Esophagus squamous epithelium (tissue), 5 donors: ENCODE data around the gene PSMG1. TPM values are rescaled to one million over a fixed set of nuclear protein-coding genes. Genes with fewer than 3 reads are reported as not detected.

ENCODE experiments used
- DNase-seq: peaks from one replicate; lab custom pipeline; 2025; lab: John Stamatoyannopoulos, UW
- H3K27ac ChIP-seq, 4 donors: fragments of 200-600 bp; sonication (generic); one replicate each; pipeline ENCODE4 v1.5.1; 2016 to 2019; ENCODE audit warnings: mild to moderate bottlenecking in 1 of 4
- H3K27me3 ChIP-seq, 4 donors: fragments of 200-600 bp; sonication (generic); 1 replicate in 3 of 4; 2 replicates in 1 of 4; pipeline versions ENCODE4 v1.5.1 to v1.6.0; 2017 to 2021; ENCODE audit warnings: antibody characterized with exemption in 1 of 4
- H3K36me3 ChIP-seq, 3 donors: fragments of 200-600 bp; sonication (generic); one replicate each; pipeline ENCODE4 v1.5.1; 2016 to 2019
- H3K4me1 ChIP-seq, 3 donors: fragments of 200-600 bp; sonication (generic); one replicate each; pipeline ENCODE4 v1.5.1; 2017 to 2019
- H3K4me3 ChIP-seq, 4 donors: fragments of 200-600 bp; sonication (generic); 1 replicate in 3 of 4; 2 replicates in 1 of 4; pipeline ENCODE4 v1.5.1; 2016 to 2019; ENCODE audit warnings: mild to moderate bottlenecking in 2 of 4, moderate library complexity in 1 of 4
- H3K9me3 ChIP-seq, 3 donors: fragments of 200-600 bp; sonication (generic); one replicate each; pipeline ENCODE4 v1.5.1; 2016 to 2019
- CTCF ChIP-seq, 6 experiments: fragments of 450-650 bp in 4 of 6; fragments of 200-600 bp in 2 of 6; sonication (generic) in 2 of 6; IDR thresholded peaks; one replicate each; pipeline ENCODE4 v1.5.1; 2016 to 2019; ENCODE audit warnings: antibody characterized with exemption in 6 of 6, mild to moderate bottlenecking in 4 of 6, moderate library complexity in 4 of 6
- POLR2A ChIP-seq, 4 donors: fragments of 450-650 bp; IDR thresholded peaks; one replicate each; pipeline ENCODE4 v1.6.1; 2017; ENCODE audit warnings: antibody characterized with exemption in 4 of 4, mild to moderate bottlenecking in 4 of 4, moderate library complexity in 3 of 4
- WGBS, 2 donors: methylation state at CpG; one replicate each; pipeline ENCODE4 v1.1.5; 2018; 5-methylcytosine and 5-hydroxymethylcytosine counted together
- intact Hi-C: fragments of 100-400 bp; cut with DNase I; formaldehyde crosslinking; loops from one replicate; pipeline ENCODE4 v1.15.0; 2022
- total RNA-seq, 4 donors: library from RNA; depleted of rRNA; stranded (reverse); fragments of >200 nt; gene quantifications; one replicate each; pipeline ENCODE4 v1.1.0, GENCODE V29; 2016
- donor health status: DM: yes; HTN: yes; CAD: no.

PSMG1 gene
- total RNA-seq, 4 donors from 2014 or later, result 33.8 to 56.5 (median 45.8) TPM

DNA sequence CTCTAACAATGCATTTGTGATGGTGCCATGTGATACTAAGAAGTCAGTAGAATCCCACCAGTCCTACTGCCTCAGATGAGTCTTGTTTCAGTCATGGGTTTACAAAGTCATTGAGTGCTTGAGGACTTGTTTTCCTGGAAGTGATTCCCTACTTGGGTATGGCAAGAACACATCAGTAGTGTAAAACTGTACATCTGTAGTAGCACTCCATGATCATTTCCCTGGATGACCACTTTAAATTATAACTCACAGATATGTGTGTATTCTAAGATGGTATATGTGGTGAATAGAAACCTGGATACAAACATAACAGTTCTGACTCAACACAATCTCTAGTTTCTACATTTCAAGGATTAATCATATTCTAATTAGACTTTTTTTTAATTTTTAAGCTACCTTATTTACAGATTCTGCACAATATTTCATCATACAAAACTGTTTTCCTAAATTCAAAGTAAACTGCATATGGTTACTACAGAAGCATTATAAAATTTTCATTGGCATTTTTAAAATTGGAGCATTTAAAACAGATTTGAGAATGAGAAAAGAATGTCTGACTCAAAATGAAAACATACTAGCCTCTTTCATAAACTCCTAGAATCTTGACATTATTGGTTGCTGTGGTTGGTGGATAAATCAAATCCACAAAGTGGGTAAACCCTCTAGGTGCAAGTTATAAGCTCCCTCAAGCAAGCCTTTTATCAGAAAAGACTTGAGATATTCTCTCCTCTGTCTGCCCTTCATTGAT lies 6.8 kb upstream of the PSMG1 start:
- Histone ChIP-seq H3K4me1 (peaks cover 4 to 26% (median 7%) of the 10 kb centered on the region in 3 donors), H3K36me3 (peaks cover 0 to 19% (median 0%) of the 10 kb centered on the region in 3 donors), H3K27ac (no peak overlapping the region), H3K4me3 (no peak overlapping the region), H3K27me3 (no peaks in the 10 kb centered on the region), H3K9me3 (no peaks in the 10 kb centered on the region)
- no peak for DNase-seq
- intact Hi-C loops, result no loop called here
- no peak for TF ChIP-seq POLR2A (IDR thresholded peaks at IDR 0.05)
- TF ChIP-seq CTCF (IDR thresholded peaks at IDR 0.05), result no peak

- intact Hi-C loops, result no loop called here
- 48 to 52% methylated on average over 2 of the region's 2 CpGs for WGBS, 2 donors
- no peak overlapping the region for H3K27ac ChIP-seq
- TF ChIP-seq POLR2A (IDR thresholded peaks at IDR 0.05) (no peak), CTCF (IDR thresholded peaks at IDR 0.05) (no peak)
- no peaks in the 10 kb centered on the region for H3K27me3 ChIP-seq
- H3K4me1 ChIP-seq, result peaks cover 7 to 37% (median 12%) of the 10 kb centered on the region in 3 donors
- H3K4me3 ChIP-seq, result no peak overlapping the region
- H3K9me3 ChIP-seq, result no peaks in the 10 kb centered on the region
- no peak for DNase-seq
- H3K36me3 ChIP-seq, result peaks cover 0 to 5% (median 0%) of the 10 kb centered on the region in 3 donors
These were observed 5.4 kb upstream of the PSMG1 start for GRCh38 chr21:39188521-39189139.

DNA sequence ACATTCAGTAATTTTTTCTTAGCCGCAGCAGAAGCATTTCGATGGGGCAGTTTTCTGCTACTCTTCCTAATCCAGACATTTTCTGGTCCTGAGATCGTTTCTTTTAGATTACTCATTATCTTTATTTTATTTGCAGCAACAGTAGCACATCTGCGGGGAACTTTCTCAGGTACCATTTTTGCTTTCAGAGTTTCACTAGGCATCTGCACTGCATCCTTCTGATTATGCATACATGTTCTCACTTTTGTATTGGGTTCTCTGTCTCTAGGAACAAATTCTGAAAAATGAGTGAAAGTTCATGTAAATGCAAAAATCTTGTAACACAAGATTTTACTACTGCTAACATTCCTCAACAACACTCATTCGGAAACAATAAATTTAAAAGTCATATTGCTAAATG lies 3.9 kb upstream of the PSMG1 start:
- H3K27me3 ChIP-seq, result no peaks in the 10 kb centered on the region
- H3K36me3 ChIP-seq, result no peaks in the 10 kb centered on the region
- peak overlapping the region in 2 of 4 donors; percentile 3 to 10 for H3K27ac ChIP-seq
- WGBS, 2 donors, result 67 to 74% methylated on average over 5 of the region's 5 CpGs
- TF ChIP-seq POLR2A (IDR thresholded peaks at IDR 0.05) (no peak), CTCF (IDR thresholded peaks at IDR 0.05) (no peak)
- no peaks in the 10 kb centered on the region for H3K9me3 ChIP-seq
- H3K4me3 ChIP-seq, result no peak overlapping the region
- intact Hi-C loops, result no loop called here
- H3K4me1 ChIP-seq, result peaks cover 11 to 43% (median 12%) of the 10 kb centered on the region in 3 donors
- no peak for DNase-seq

GRCh38 chr21:39186676-39187075 lies 3.4 kb upstream of the PSMG1 start:
- DNase-seq, result no peak
- intact Hi-C loops, result no loop called here
- no peaks in the 10 kb centered on the region for H3K27me3 ChIP-seq
- no peak overlapping the region for H3K4me3 ChIP-seq
- TF ChIP-seq POLR2A (IDR thresholded peaks at IDR 0.05) (no peak), CTCF (IDR thresholded peaks at IDR 0.05) (no peak)
- H3K4me1 ChIP-seq, result peaks cover 12 to 47% (median 16%) of the 10 kb centered on the region in 3 donors
- no peaks in the 10 kb centered on the region for H3K9me3 ChIP-seq
- H3K27ac ChIP-seq, result peak overlapping the region in 2 of 4 donors; percentile 3 to 10
- no peaks in the 10 kb centered on the region for H3K36me3 ChIP-seq

DNA sequence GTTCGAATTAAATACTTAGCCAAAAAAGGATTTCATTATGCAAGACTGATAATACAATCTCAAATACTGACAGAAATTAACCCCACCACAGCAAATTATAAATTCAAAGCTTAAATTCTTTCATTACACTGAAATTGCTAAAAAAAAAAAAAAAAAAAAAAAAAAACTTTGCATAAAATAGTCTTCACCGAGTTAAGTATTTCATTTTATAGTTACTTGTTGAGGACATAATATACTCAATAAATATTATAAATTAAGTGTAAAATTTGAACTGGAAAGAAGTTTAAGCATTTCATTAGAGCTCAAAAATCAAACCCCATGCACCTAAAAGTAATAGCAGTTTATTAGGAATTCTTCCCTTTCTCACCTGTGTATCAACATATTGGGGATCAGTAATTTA lies 1.9 kb upstream of the PSMG1 start:
- no peaks in the 10 kb centered on the region for H3K9me3 ChIP-seq
- intact Hi-C loops, result no loop called here

More for the DNA sequence above, 1.9 kb upstream of the PSMG1 start:
- H3K4me3 ChIP-seq, result no peak overlapping the region
- DNase-seq, result no peak
- 66 to 78% methylated on average over 2 of the region's 2 CpGs for WGBS, 2 donors
- H3K4me1 ChIP-seq, result peaks cover 9 to 55% (median 16%) of the 10 kb centered on the region in 3 donors
- TF ChIP-seq POLR2A (IDR thresholded peaks at IDR 0.05) (no peak), CTCF (IDR thresholded peaks at IDR 0.05) (no peak)
- peak overlapping the region in 1 of 4 donors; percentile 97 for H3K27ac ChIP-seq
- H3K36me3 ChIP-seq, result peaks cover 0 to 3% (median 0%) of the 10 kb centered on the region in 3 donors
- H3K27me3 ChIP-seq, result no peaks in the 10 kb centered on the region
